ENCODE results near the gene CSMD2.

GRCh38 chr1:34005309-34005708, 159.7 kb downstream of the CSMD2 start:
- TF ChIP-seq BCL11A (IDR thresholded peaks at IDR 0.05; ENCODE audit: low read depth in 2 of 2, low read length in 2 of 2) (no peak), POLR2A (IDR thresholded peaks at IDR 0.05; ENCODE audit: control extremely low read depth in 1 of 2, low read depth in 2 of 2, low read length in 2 of 2) (no peak), RFX5 (IDR thresholded peaks at IDR 0.05; ENCODE audit: borderline replicate concordance, low read depth, low read length) (no peak), RBBP5 (IDR thresholded peaks at IDR 0.05; ENCODE audit: borderline replicate concordance, low read depth, low read length) (no peak), NRF1 (IDR thresholded peaks at IDR 0.05; ENCODE audit: low read depth, low read length) (no peak), CTCF (IDR thresholded peaks at IDR 0.05; ENCODE audit: control extremely low read depth in 1 of 3, insufficient read depth in 1 of 3, low read depth in 1 of 3, low read length in 3 of 3) (no peak), HDAC2 (IDR thresholded peaks at IDR 0.05; ENCODE audit: borderline replicate concordance in 1 of 2, low read depth in 2 of 2, low read length in 2 of 2) (no peak), CBX8 (IDR thresholded peaks at IDR 0.05; ENCODE audit: borderline replicate concordance, low read depth, low read length) (no peak), CBX5 (IDR thresholded peaks at IDR 0.05; ENCODE audit: low read depth, low read length) (no peak), CREB1 (IDR thresholded peaks at IDR 0.05) (no peak), RXRA (IDR thresholded peaks at IDR 0.05; ENCODE audit: insufficient read depth, low read depth, low read length) (no peak), EP300 (IDR thresholded peaks at IDR 0.05; ENCODE audit: borderline replicate concordance in 1 of 2, low read depth in 2 of 2, low read length in 2 of 2) (no peak), SP2 (IDR thresholded peaks at IDR 0.05; ENCODE audit: low read length) (no peak)
